H9 (cell line): ENCODE measurements around the gene STMN3. TPM values are rescaled to one million over a fixed set of nuclear protein-coding genes. Genes with fewer than 3 reads are reported as not detected.

Experiments
- DNase-seq: peaks from one replicate; pipeline ENCODE4 v3.0.0-alpha.2; 2017
- H2AFZ ChIP-seq: one replicate; pipeline ENCODE4 v1.6.1; 2013; ENCODE audit warnings: mild to moderate bottlenecking, low read length, control low read depth, moderate library complexity
- H2AK5ac ChIP-seq: 2 replicates; pipeline ENCODE4 v1.6.1; 2013; ENCODE audit warnings: low read length, control low read depth, mixed read lengths; ENCODE audit not compliant: insufficient read length
- H2BK120ac ChIP-seq: one replicate; pipeline ENCODE4 v1.6.1; 2013; ENCODE audit warnings: low read depth, mild to moderate bottlenecking, low read length, control low read depth, inconsistent platforms; ENCODE audit not compliant: poor library complexity, severe bottlenecking
- H2BK12ac ChIP-seq: 2 replicates; pipeline ENCODE4 v1.6.1; 2013; ENCODE audit warnings: low read length, control low read depth, mixed read lengths, low read depth; ENCODE audit not compliant: insufficient read length
- H2BK15ac ChIP-seq: 2 replicates; pipeline ENCODE4 v1.6.1; 2013; ENCODE audit warnings: low read depth, low read length, control low read depth
- H2BK20ac ChIP-seq: one replicate; pipeline ENCODE4 v1.6.1; 2013; ENCODE audit warnings: low read depth, mild to moderate bottlenecking, low read length, control low read depth, inconsistent platforms; ENCODE audit not compliant: poor library complexity, severe bottlenecking
- H2BK5ac ChIP-seq: 2 replicates; pipeline ENCODE4 v1.6.1; 2013; ENCODE audit warnings: low read length, control low read depth, mixed read lengths; ENCODE audit not compliant: insufficient read length
- H3K14ac ChIP-seq: 2 replicates; pipeline ENCODE4 v1.6.1; 2013; ENCODE audit warnings: low read length, control low read depth; ENCODE audit not compliant: insufficient read depth
- H3K18ac ChIP-seq: 2 replicates; pipeline ENCODE4 v1.6.1; 2013; ENCODE audit warnings: low read depth, mild to moderate bottlenecking, mixed read lengths, low read length, control low read depth; ENCODE audit not compliant: insufficient read length
- H3K23ac ChIP-seq: 2 replicates; pipeline ENCODE4 v1.6.1; 2013; ENCODE audit warnings: low read length, control low read depth, mixed read lengths, low read depth; ENCODE audit not compliant: insufficient read length
- H3K23me2 ChIP-seq: 2 replicates; pipeline ENCODE4 v1.6.1; 2013; ENCODE audit warnings: low read depth, mild to moderate bottlenecking, mixed read lengths, low read length, control low read depth; ENCODE audit not compliant: insufficient read length, poor library complexity, severe bottlenecking
- H3K27ac ChIP-seq: 2 replicates; pipeline ENCODE4 v1.5.1; 2013; ENCODE audit warnings: low read length, control low read depth, mixed read lengths, low read depth; ENCODE audit not compliant: insufficient read length
- H3K27me3 ChIP-seq: 2 replicates; pipeline ENCODE4 v1.6.1; 2013; ENCODE audit warnings: low read length, control low read depth, inconsistent platforms; ENCODE audit not compliant: insufficient read depth
- H3K4ac ChIP-seq: 2 replicates; pipeline ENCODE4 v1.6.1; 2013; ENCODE audit warnings: low read depth, mild to moderate bottlenecking, control low read depth, inconsistent platforms, low read length, moderate library complexity
- H3K4me1 ChIP-seq: 2 replicates; pipeline ENCODE4 v1.6.1; 2013; ENCODE audit warnings: low read length, control low read depth, inconsistent platforms; ENCODE audit not compliant: insufficient read depth
- H3K4me2 ChIP-seq: 2 replicates; pipeline ENCODE4 v1.6.1; 2013; ENCODE audit warnings: low read length, control low read depth, mixed read lengths; ENCODE audit not compliant: insufficient read length, insufficient read depth
- H3K56ac ChIP-seq: 2 replicates; pipeline ENCODE4 v1.6.1; 2013; ENCODE audit warnings: low read depth, mild to moderate bottlenecking, mixed read lengths, low read length, control low read depth; ENCODE audit not compliant: insufficient read length
- H3K79me1 ChIP-seq: 2 replicates; pipeline ENCODE4 v1.6.1; 2013; ENCODE audit warnings: low read depth, mild to moderate bottlenecking, moderate library complexity, low read length, control low read depth, inconsistent platforms; ENCODE audit not compliant: insufficient read depth, poor library complexity, severe bottlenecking
- H3K79me2 ChIP-seq: 2 replicates; pipeline ENCODE4 v1.6.1; 2013; ENCODE audit warnings: low read length, control low read depth, inconsistent platforms; ENCODE audit not compliant: insufficient read depth
- H3K9ac ChIP-seq: 2 replicates; pipeline ENCODE4 v1.6.1; 2013; ENCODE audit warnings: low read length, control low read depth, mixed read lengths; ENCODE audit not compliant: insufficient read length; ENCODE audit errors: extremely low read depth
- H3K9me3 ChIP-seq: one replicate; pipeline ENCODE4 v1.6.1; 2013; ENCODE audit warnings: low read depth, low read length, inconsistent platforms; ENCODE audit not compliant: control insufficient read depth
- H3T11ph ChIP-seq: one replicate; pipeline ENCODE4 v1.6.1; 2013; ENCODE audit warnings: mild to moderate bottlenecking, low read length, control low read depth, inconsistent platforms
- H4K20me1 ChIP-seq: one replicate; pipeline ENCODE4 v1.6.1; 2013; ENCODE audit not compliant: control insufficient read depth, insufficient read length, insufficient read depth
- H4K5ac ChIP-seq: 2 replicates; pipeline ENCODE4 v1.6.1; 2013; ENCODE audit warnings: low read depth, mild to moderate bottlenecking, mixed read lengths, low read length, control low read depth; ENCODE audit not compliant: insufficient read length
- H4K8ac ChIP-seq: replicated peaks from 2 replicates; pipeline ENCODE4 v1.6.1; 2013; ENCODE audit warnings: low read length, control low read depth, mixed read lengths, low read depth; ENCODE audit not compliant: insufficient read length
- H4K91ac ChIP-seq: 2 replicates; pipeline ENCODE4 v1.6.1; 2013; ENCODE audit warnings: low read depth, mild to moderate bottlenecking, moderate library complexity, mixed read lengths, low read length, control low read depth; ENCODE audit not compliant: insufficient read length
- H3K27ac Mint-ChIP-seq, 3 experiments: 2 replicates in 2 of 3; 3 replicates in 1 of 3; pipeline ENCODE4 v1.8.0; 2020 to 2021; ENCODE audit warnings: mixed read lengths in 3 of 3, mild to moderate bottlenecking in 1 of 3, moderate library complexity in 1 of 3
- H3K27me3 Mint-ChIP-seq: 2 replicates; pipeline ENCODE4 v1.8.0; 2021; ENCODE audit warnings: low read depth, mild to moderate bottlenecking, moderate library complexity, mixed read lengths
- H3K36me3 Mint-ChIP-seq, 3 experiments: 2 replicates in 2 of 3; 3 replicates in 1 of 3; pipeline ENCODE4 v1.8.0; 2020 to 2021; ENCODE audit warnings: low read depth in 3 of 3, mixed read lengths in 3 of 3; ENCODE audit not compliant: insufficient read depth in 1 of 3
- H3K4me1 Mint-ChIP-seq, 2 experiments: 2 replicates each; pipeline ENCODE4 v1.8.0; 2020; ENCODE audit warnings: mixed read lengths in 2 of 2
- H3K4me3 Mint-ChIP-seq, 2 experiments: 2 replicates in 1 of 2; 3 replicates in 1 of 2; pipeline ENCODE4 v1.8.0; 2020 to 2021; ENCODE audit warnings: mild to moderate bottlenecking in 2 of 2, mixed read lengths in 2 of 2, moderate library complexity in 1 of 2
- H3K9me3 Mint-ChIP-seq, 2 experiments: 2 replicates in 1 of 2; 3 replicates in 1 of 2; pipeline ENCODE4 v1.8.0; 2020; ENCODE audit warnings: mild to moderate bottlenecking in 2 of 2, mixed read lengths in 2 of 2, moderate library complexity in 1 of 2
- WGBS: extraction: QIAGEN DNeasy Blood & Tissue Kit; methylation state at CpG from one replicate; pipeline ENCODE4 v1.1.7; 2013; ENCODE audit warnings: missing lambda C conversion rate, low lambda C conversion rate, mixed read lengths; ENCODE audit not compliant: insufficient read length; ENCODE audit errors: extremely low coverage; 5-methylcytosine and 5-hydroxymethylcytosine counted together
- total RNA-seq: library from RNA; stranded (reverse); gene quantifications from 2 replicates; pipeline ENCODE4 v1.2.1, GENCODE V29; 2021
- TF ChIP-seq, protein P1 (sequence below): fragments of 200-600 bp; sonication (generic); conservative IDR thresholded peaks from 3 replicates; pipeline ENCODE4 v1.8.0; 2021; ENCODE audit warnings: antibody characterized with exemption, mild to moderate bottlenecking

The STMN3 gene
- total RNA-seq, 1 experiment from 2014 or later = 54.0 TPM

DNA sequence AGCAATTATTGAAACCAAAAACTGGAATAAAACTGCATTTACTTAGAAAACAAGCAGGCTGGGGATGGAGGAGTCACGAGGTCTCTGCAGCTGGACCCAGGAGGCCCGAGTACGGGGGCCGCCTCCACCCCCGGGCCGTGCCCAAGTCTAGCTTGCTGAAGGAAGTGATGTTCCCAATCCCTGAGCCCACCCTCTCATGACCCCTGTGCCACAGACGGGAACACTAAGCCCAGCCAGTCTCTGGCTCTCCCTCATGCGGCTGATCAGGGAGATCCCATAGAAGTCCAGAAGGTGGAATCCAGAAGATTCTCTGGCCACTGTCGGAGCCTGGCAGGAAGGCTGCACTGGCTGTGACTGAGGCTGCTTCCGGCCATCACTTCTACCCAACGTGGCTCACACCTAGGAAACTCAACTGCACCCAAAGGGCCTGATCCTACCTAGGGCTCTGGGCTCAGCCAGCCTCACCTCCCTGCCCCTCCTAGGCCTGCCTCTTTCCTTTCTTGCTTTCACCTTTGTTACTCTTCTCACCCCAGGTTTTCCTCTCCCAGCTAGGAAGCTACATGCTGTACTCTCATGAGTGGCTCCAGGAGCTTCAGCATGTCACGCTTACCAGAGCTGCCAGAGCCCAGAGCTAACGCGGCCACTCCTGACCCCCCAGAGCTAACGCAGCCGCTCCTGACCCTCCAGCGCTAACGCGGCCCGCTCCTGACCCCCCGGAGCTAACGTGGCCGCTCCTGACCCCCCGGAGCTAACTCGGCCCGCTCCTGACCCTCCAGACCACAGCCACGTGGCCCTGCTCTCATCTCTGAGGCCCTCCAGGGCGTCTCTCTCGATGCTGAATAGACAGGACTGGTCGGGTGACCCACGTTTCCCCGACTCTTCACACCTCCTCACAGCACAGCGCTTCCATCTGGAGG lies 54.5 kb downstream of the STMN3 start:
- peaks cover 15 to 38% (median 37%) of the 10 kb centered on the region in 3 experiments; a peak in 6 of 7 replicates for H3K36me3 Mint-ChIP-seq
- no peak for DNase-seq
- Histone ChIP-seq H4K91ac (no peak overlapping the region), H3K4ac (no peak overlapping the region), H3T11ph (no peak overlapping the region), H3K18ac (no peak overlapping the region), H2AFZ (no peak overlapping the region), H3K23me2 (no peaks in the 10 kb centered on the region), H2BK20ac (no peak overlapping the region), H3K14ac (no peak overlapping the region), H3K9ac (no peak overlapping the region), H4K8ac (no peak overlapping the region), H3K27me3 (no peaks in the 10 kb centered on the region), H2BK5ac (no peak overlapping the region), H3K23ac (no peak overlapping the region), H3K79me1 (no peaks in the 10 kb centered on the region), H3K79me2 (no peaks in the 10 kb centered on the region), H2BK120ac (no peak overlapping the region), H2AK5ac (no peak overlapping the region), H4K5ac (no peak overlapping the region), H3K4me2 (no peak overlapping the region), H2BK12ac (no peak overlapping the region), H2BK15ac (no peak overlapping the region), H3K27ac (no peak overlapping the region), H3K9me3 (no peaks in the 10 kb centered on the region), H4K20me1 (no peaks in the 10 kb centered on the region), H3K56ac (no peak overlapping the region), H3K4me1 (no peaks in the 10 kb centered on the region)
- H3K27me3 Mint-ChIP-seq = no peaks in the 10 kb centered on the region
- no peaks in the 10 kb centered on the region for H3K9me3 Mint-ChIP-seq
- no peak overlapping the region for H3K4me3 Mint-ChIP-seq
- TF ChIP-seq, protein P1, sequence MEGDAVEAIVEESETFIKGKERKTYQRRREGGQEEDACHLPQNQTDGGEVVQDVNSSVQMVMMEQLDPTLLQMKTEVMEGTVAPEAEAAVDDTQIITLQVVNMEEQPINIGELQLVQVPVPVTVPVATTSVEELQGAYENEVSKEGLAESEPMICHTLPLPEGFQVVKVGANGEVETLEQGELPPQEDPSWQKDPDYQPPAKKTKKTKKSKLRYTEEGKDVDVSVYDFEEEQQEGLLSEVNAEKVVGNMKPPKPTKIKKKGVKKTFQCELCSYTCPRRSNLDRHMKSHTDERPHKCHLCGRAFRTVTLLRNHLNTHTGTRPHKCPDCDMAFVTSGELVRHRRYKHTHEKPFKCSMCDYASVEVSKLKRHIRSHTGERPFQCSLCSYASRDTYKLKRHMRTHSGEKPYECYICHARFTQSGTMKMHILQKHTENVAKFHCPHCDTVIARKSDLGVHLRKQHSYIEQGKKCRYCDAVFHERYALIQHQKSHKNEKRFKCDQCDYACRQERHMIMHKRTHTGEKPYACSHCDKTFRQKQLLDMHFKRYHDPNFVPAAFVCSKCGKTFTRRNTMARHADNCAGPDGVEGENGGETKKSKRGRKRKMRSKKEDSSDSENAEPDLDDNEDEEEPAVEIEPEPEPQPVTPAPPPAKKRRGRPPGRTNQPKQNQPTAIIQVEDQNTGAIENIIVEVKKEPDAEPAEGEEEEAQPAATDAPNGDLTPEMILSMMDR = no peak
- peak overlapping the region in 2 of 3 experiments; percentile 45 to 76; a peak in 4 of 7 replicates for H3K27ac Mint-ChIP-seq
- no CpG with 5 or more reads among the region's 33 CpGs for WGBS
- no peaks in the 10 kb centered on the region for H3K4me1 Mint-ChIP-seq
